ENCODE results near the gene ODAD4.

Gene ODAD4

GRCh38 chr17:41907633-41908539, 22.5 kb upstream of the ODAD4 start:
- Histone ChIP-seq H3K9me3 (ENCODE audit: insufficient read depth, low read length) (no peaks in the 10 kb centered on the region), H3K36me3 (replicated peaks; ENCODE audit: low read depth, low read length) (peaks cover 82% of the 10 kb centered on the region), H3K27ac (ENCODE audit: low read length) (no peak overlapping the region), H4K20me1 (ENCODE audit: insufficient read depth, low read length) (peaks cover 4% of the 10 kb centered on the region), H3K9ac (ENCODE audit: low read length) (no peak overlapping the region), H2AFZ (ENCODE audit: low read depth, low read length) (no peak overlapping the region), H3K79me2 (ENCODE audit: low read length) (peaks cover 28% of the 10 kb centered on the region), H3K4me3 (ENCODE audit: low read length) (no peak overlapping the region), H3K4me2 (ENCODE audit: low read length) (no peak overlapping the region), H3K27me3 (ENCODE audit: low read depth, low read length) (no peaks in the 10 kb centered on the region), H3K4me1 (ENCODE audit: low read length) (no peaks in the 10 kb centered on the region)
- no peak for TF ChIP-seq CTCF (IDR thresholded peaks at IDR 0.05; ENCODE audit: low read depth, low read length)
- TF ChIP-seq EZH2phosphoT487 (IDR thresholded peaks at IDR 0.05; ENCODE audit: low read depth): no peak

GRCh38 chr17:41909088-41909487, 21.3 kb upstream of the ODAD4 start:
- Histone ChIP-seq H3K79me2 (ENCODE audit: low read length) (peaks cover 40% of the 10 kb centered on the region), H3K27ac (ENCODE audit: low read length) (no peak overlapping the region), H3K9me3 (ENCODE audit: insufficient read depth, low read length) (no peaks in the 10 kb centered on the region), H3K36me3 (replicated peaks; ENCODE audit: low read depth, low read length) (peaks cover 89% of the 10 kb centered on the region), H3K4me3 (ENCODE audit: low read length) (no peak overlapping the region), H4K20me1 (ENCODE audit: insufficient read depth, low read length) (peaks cover 17% of the 10 kb centered on the region), H3K9ac (ENCODE audit: low read length) (no peak overlapping the region), H3K4me1 (ENCODE audit: low read length) (no peaks in the 10 kb centered on the region), H3K4me2 (ENCODE audit: low read length) (no peak overlapping the region), H2AFZ (ENCODE audit: low read depth, low read length) (no peak overlapping the region), H3K27me3 (ENCODE audit: low read depth, low read length) (no peaks in the 10 kb centered on the region)
- TF ChIP-seq EZH2phosphoT487 (IDR thresholded peaks at IDR 0.05; ENCODE audit: low read depth): no peak
- no peak for TF ChIP-seq CTCF (IDR thresholded peaks at IDR 0.05; ENCODE audit: low read depth, low read length)

- no peak for TF ChIP-seq EZH2phosphoT487 (IDR thresholded peaks at IDR 0.05; ENCODE audit: low read depth)
- no peak for TF ChIP-seq CTCF (IDR thresholded peaks at IDR 0.05; ENCODE audit: low read depth, low read length)
- Histone ChIP-seq H3K79me2 (ENCODE audit: low read length) (peaks cover 57% of the 10 kb centered on the region), H2AFZ (ENCODE audit: low read depth, low read length) (no peak overlapping the region), H3K9ac (ENCODE audit: low read length) (no peak overlapping the region), H3K36me3 (replicated peaks; ENCODE audit: low read depth, low read length) (peaks cover 77% of the 10 kb centered on the region), H3K27me3 (ENCODE audit: low read depth, low read length) (no peaks in the 10 kb centered on the region), H3K9me3 (ENCODE audit: insufficient read depth, low read length) (no peaks in the 10 kb centered on the region), H3K27ac (ENCODE audit: low read length) (no peak overlapping the region), H4K20me1 (ENCODE audit: insufficient read depth, low read length) (peaks cover 34% of the 10 kb centered on the region), H3K4me3 (ENCODE audit: low read length) (no peak overlapping the region), H3K4me1 (ENCODE audit: low read length) (no peaks in the 10 kb centered on the region), H3K4me2 (ENCODE audit: low read length) (no peak overlapping the region)
Measured at GRCh38 chr17:41910701-41911391, 19.6 kb upstream of the ODAD4 start.

GRCh38 chr17:41912925-41913324, 17.5 kb upstream of the ODAD4 start:
- peaks cover 7% of the 10 kb centered on the region for H3K4me1 ChIP-seq (ENCODE audit: low read length)
- H3K9ac ChIP-seq (ENCODE audit: low read length): no peak overlapping the region
- no peak overlapping the region for H2AFZ ChIP-seq (ENCODE audit: low read depth, low read length)
- H3K36me3 ChIP-seq (replicated peaks; ENCODE audit: low read depth, low read length): peaks cover 65% of the 10 kb centered on the region
- H4K20me1 ChIP-seq (ENCODE audit: insufficient read depth, low read length): peaks cover 47% of the 10 kb centered on the region
- TF ChIP-seq CTCF (IDR thresholded peaks at IDR 0.05; ENCODE audit: low read depth, low read length) (no peak), EZH2phosphoT487 (IDR thresholded peaks at IDR 0.05; ENCODE audit: low read depth) (no peak)
- H3K9me3 ChIP-seq (ENCODE audit: insufficient read depth, low read length): no peaks in the 10 kb centered on the region
- H3K4me2 ChIP-seq (ENCODE audit: low read length): no peak overlapping the region
- H3K27me3 ChIP-seq (ENCODE audit: low read depth, low read length): no peaks in the 10 kb centered on the region
- peaks cover 75% of the 10 kb centered on the region for H3K79me2 ChIP-seq (ENCODE audit: low read length)
- H3K4me3 ChIP-seq (ENCODE audit: low read length): no peak overlapping the region
- no peak overlapping the region for H3K27ac ChIP-seq (ENCODE audit: low read length)
